Smooth muscle cell (in vitro differentiated cells): ENCODE data around the gene AP3B2. TPM values are rescaled to one million over a fixed set of nuclear protein-coding genes. Genes with fewer than 3 reads are reported as not detected.

ENCODE experiments used
- DNase-seq: peaks from one replicate; lab custom pipeline; 2025; ENCODE audit not compliant: unreplicated experiment; lab: John Stamatoyannopoulos, UW
- H2AFZ ChIP-seq: fragments of 200-600 bp; sonication (generic); 2 replicates; pipeline ENCODE4 v1.6.0; 2016; ENCODE audit warnings: antibody characterized with exemption, low read depth, mild to moderate bottlenecking
- H3F3A ChIP-seq: fragments of 200-600 bp; sonication (generic); 2 replicates; pipeline ENCODE4 v1.6.0; 2017; ENCODE audit warnings: antibody characterized with exemption, low read depth
- H3K27ac ChIP-seq: fragments of 200-600 bp; sonication (generic); 2 replicates; pipeline ENCODE4 v1.5.1; 2016; ENCODE audit warnings: low read depth, mild to moderate bottlenecking
- H3K27me3 ChIP-seq: fragments of 200-600 bp; sonication (generic); 2 replicates; pipeline ENCODE4 v1.6.1; 2016; ENCODE audit warnings: low read depth, mild to moderate bottlenecking
- H3K36me3 ChIP-seq: fragments of 200-600 bp; sonication (generic); 2 replicates; pipeline ENCODE4 v1.5.1; 2016; ENCODE audit warnings: low read depth
- H3K4me1 ChIP-seq: fragments of 200-600 bp; sonication (generic); 2 replicates; pipeline ENCODE4 v1.5.1; 2016; ENCODE audit warnings: low read depth
- H3K4me2 ChIP-seq: fragments of 200-600 bp; sonication (generic); 2 replicates; pipeline ENCODE4 v1.6.0; 2016; ENCODE audit warnings: mild to moderate bottlenecking
- H3K4me3 ChIP-seq: fragments of 200-600 bp; sonication (generic); 2 replicates; pipeline ENCODE4 v1.5.1; 2016; ENCODE audit warnings: mild to moderate bottlenecking
- H3K79me2 ChIP-seq: fragments of 200-600 bp; sonication (generic); 2 replicates; pipeline ENCODE4 v1.6.0; 2016; ENCODE audit warnings: low read depth, mild to moderate bottlenecking
- H3K9ac ChIP-seq: fragments of 200-600 bp; sonication (generic); 2 replicates; pipeline ENCODE4 v1.6.0; 2016; ENCODE audit warnings: low read depth
- H3K9me3 ChIP-seq: fragments of 200-600 bp; sonication (generic); replicated peaks from 2 replicates; pipeline ENCODE4 v1.5.1; 2016; ENCODE audit warnings: low read depth
- H4K20me1 ChIP-seq: fragments of 200-600 bp; sonication (generic); 2 replicates; pipeline ENCODE4 v1.6.0; 2016; ENCODE audit warnings: low read depth
- CTCF ChIP-seq: fragments of 200-600 bp; sonication (generic); IDR thresholded peaks from 2 replicates; pipeline ENCODE4 v1.5.1; 2017; ENCODE audit warnings: borderline replicate concordance, mild to moderate bottlenecking, antibody characterized with exemption; ENCODE audit not compliant: insufficient read depth, poor library complexity, severe bottlenecking
- WGBS: methylation state at CpG from one replicate; pipeline ENCODE4 v1.1.7; 2016; ENCODE audit warnings: low lambda C conversion rate; 5-methylcytosine and 5-hydroxymethylcytosine counted together
- polyA plus RNA-seq: library from polyadenylated mRNA; unstranded; fragments of >200 nt; fragmentation: Nextera tagmentation; extraction: Ambion mirVana; gene quantifications from 2 replicates; pipeline ENCODE4 v1.2.1, GENCODE V29; 2016
- total RNA-seq: library from RNA; depleted of rRNA; stranded (reverse); fragments of >200 nt; gene quantifications from 2 replicates; pipeline ENCODE4 v1.2.3, GENCODE V29; 2014

AP3B2 gene
- total RNA-seq, result 1.0 and 1.6 TPM in 2 replicates
- polyA plus RNA-seq, result 0.66 and 1.9 TPM in 2 replicates

- DNase-seq, result peak; percentile 32
- Histone ChIP-seq H3K4me3 (peak within 1 kb of the TSS; percentile 70), H4K20me1 (no peaks in the 10 kb centered on the region), H3K4me2 (peak within 1 kb of the TSS; percentile 89), H2AFZ (peak within 1 kb of the TSS; percentile 85), H3K4me1 (no peaks in the 10 kb centered on the region), H3K27me3 (no peaks in the 10 kb centered on the region), H3K9me3 (no peaks in the 10 kb centered on the region), H3F3A (peaks cover 4% of the 10 kb centered on the region), H3K36me3 (no peaks in the 10 kb centered on the region), H3K9ac (no peak within 1 kb of the TSS), H3K79me2 (no peaks in the 10 kb centered on the region), H3K27ac (no peak within 1 kb of the TSS)
- under 1% methylated on average over 40 of the region's 95 CpGs for WGBS
- TF ChIP-seq CTCF, result no peak
These were observed at the start of gene AP3B2 for GRCh38 chr15:82709421-82710207. Gene AP3B2, minus strand, starts transcription at chr15:82709875. Its CDS starts 169 bp downstream, at chr15:82709706.

- Histone ChIP-seq H3K4me2 (peak overlapping the region; percentile 94), H3K36me3 (peaks cover 17% of the 10 kb centered on the region), H3K27ac (no peak overlapping the region), H4K20me1 (peaks cover 12% of the 10 kb centered on the region), H3K9me3 (no peaks in the 10 kb centered on the region), H3F3A (peaks cover 5% of the 10 kb centered on the region), H3K79me2 (peaks cover 40% of the 10 kb centered on the region), H3K27me3 (no peaks in the 10 kb centered on the region), H3K4me3 (peak overlapping the region; percentile 78), H2AFZ (no peak overlapping the region), H3K4me1 (peaks cover 8% of the 10 kb centered on the region), H3K9ac (peak overlapping the region; percentile 46)
- TF ChIP-seq CTCF, result no peak
- WGBS, result 59% methylated on average over 4 of the region's 4 CpGs
- DNase-seq, result no peak
These were observed 41.6 kb upstream of the AP3B2 start for GRCh38 chr15:82751308-82751707.

GRCh38 chr15:82750831-82751180 is 41.1 kb upstream of the AP3B2 start:
- 5% methylated on average over 8 of the region's 8 CpGs for WGBS
- Histone ChIP-seq H3F3A (peaks cover 5% of the 10 kb centered on the region), H3K79me2 (peaks cover 40% of the 10 kb centered on the region), H3K9me3 (no peaks in the 10 kb centered on the region), H4K20me1 (peaks cover 12% of the 10 kb centered on the region), H3K4me3 (peak overlapping the region; percentile 78), H3K27me3 (no peaks in the 10 kb centered on the region), H3K27ac (peak overlapping the region; percentile 86), H3K4me2 (peak overlapping the region; percentile 94), H2AFZ (peak overlapping the region; percentile 78), H3K4me1 (peaks cover 8% of the 10 kb centered on the region), H3K36me3 (peaks cover 12% of the 10 kb centered on the region), H3K9ac (peak overlapping the region; percentile 46)
- no peak for TF ChIP-seq CTCF
- no peak for DNase-seq
